Activated CD4-positive, alpha-beta memory T cell treated with anti-CD3 and anti-CD28 coated beads for 36 hours (primary cell): ENCODE data around the gene SLFN13. TPM values are rescaled to one million over a fixed set of nuclear protein-coding genes. Genes with fewer than 3 reads are reported as not detected.
"Not testable (repeated sequence)": the region's sequence is repeated elsewhere in the genome, so short reads cannot be mapped to it uniquely, and the experiment has no call there.

Source experiments
- CTCF ChIA-PET: fragments of 350-600 bp; sonication (Branson Sonifier 250); formaldehyde crosslinking; loops from one replicate; lab custom pipeline; 2021; ENCODE audit warnings: antibody characterized with exemption, inconsistent platforms; lab: Charles Lee
- POLR2A ChIA-PET: fragments of 350-600 bp; sonication (Branson Sonifier 250); formaldehyde crosslinking; loops from one replicate; lab custom pipeline; 2021; ENCODE audit warnings: antibody characterized with exemption; lab: Charles Lee
- DNase-seq: peaks from one replicate; pipeline ENCODE4 v3.0.0-alpha.2; 2020
- H3K27ac Mint-ChIP-seq: one replicate; pipeline ENCODE4 v1.8.0; 2021; ENCODE audit warnings: mixed read lengths
- H3K27me3 Mint-ChIP-seq: one replicate; pipeline ENCODE4 v1.8.0; 2021; ENCODE audit warnings: mixed read lengths
- H3K36me3 Mint-ChIP-seq: one replicate; pipeline ENCODE4 v1.8.0; 2021; ENCODE audit warnings: mixed read lengths
- H3K4me1 Mint-ChIP-seq: one replicate; pipeline ENCODE4 v1.8.0; 2021; ENCODE audit warnings: low read depth, mixed read lengths
- H3K4me3 Mint-ChIP-seq: one replicate; pipeline ENCODE4 v1.8.0; 2021; ENCODE audit warnings: mild to moderate bottlenecking, mixed read lengths
- H3K9me3 Mint-ChIP-seq: one replicate; pipeline ENCODE4 v1.8.0; 2021; ENCODE audit warnings: mixed read lengths
- intact Hi-C: fragments of 100-400 bp; cut with micrococcal nuclease; formaldehyde crosslinking; loops from one replicate; pipeline ENCODE4 v1.15.1; 2023
- total RNA-seq, 2 experiments: library from RNA; stranded (reverse); gene quantifications; one replicate each; pipeline ENCODE4 v1.2.3, GENCODE V29; 2021

The SLFN13 gene
- total RNA-seq, 2 experiments from 2014 or later, result 46.0 to 48.7 TPM

- POLR2A ChIA-PET, result interaction anchor here (0.8 kb wide), 1 partner anchor 8 kb away, joined by 3 read pairs; no protein-coding TSS in a partner anchor
- H3K27me3 Mint-ChIP-seq, result no peaks in the 10 kb centered on the region
- no peak for DNase-seq
- no peak overlapping the region for H3K27ac Mint-ChIP-seq
- intact Hi-C loops, result no loop called here
- H3K4me3 Mint-ChIP-seq, result no peak overlapping the region
- peaks cover 16% of the 10 kb centered on the region for H3K9me3 Mint-ChIP-seq
- H3K36me3 Mint-ChIP-seq, result peaks cover 30% of the 10 kb centered on the region
- H3K4me1 Mint-ChIP-seq, result peaks cover 35% of the 10 kb centered on the region
- CTCF ChIA-PET, result no interaction called here
These were observed 19.9 kb upstream of the SLFN13 start for GRCh38 chr17:35468475-35468874.

- no peak overlapping the region for H3K4me3 Mint-ChIP-seq
- CTCF ChIA-PET, result no interaction called here
- H3K36me3 Mint-ChIP-seq, result peaks cover 23% of the 10 kb centered on the region
These were observed 19.3 kb upstream of the SLFN13 start for GRCh38 chr17:35467824-35468223.

DNA sequence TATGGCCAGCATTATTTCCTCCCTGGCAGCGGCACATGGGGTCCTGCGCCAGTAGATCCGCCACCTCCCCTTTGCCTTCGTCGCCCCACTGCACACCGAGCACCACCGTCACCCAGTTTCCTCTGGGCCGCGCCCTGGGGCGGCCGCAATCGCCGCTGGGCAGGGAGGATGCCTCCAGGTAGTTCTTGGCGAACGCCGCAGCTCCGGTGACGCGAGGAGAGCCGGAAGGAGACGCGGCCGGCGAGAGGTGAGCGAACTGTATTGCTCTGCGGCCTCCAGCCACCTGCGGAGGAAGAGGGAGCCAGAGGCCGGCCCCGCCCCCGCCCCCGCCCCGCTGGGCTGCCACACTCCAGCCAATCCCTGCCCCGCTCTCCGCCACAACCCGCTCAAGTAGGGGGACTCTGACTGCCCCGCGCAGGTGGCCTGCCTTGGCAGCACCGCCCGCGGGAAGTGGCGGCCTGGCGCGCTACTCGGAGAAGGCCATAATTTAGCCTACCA, 11.8 kb upstream of the SLFN13 start:
- ChIA-PET CTCF (interaction anchor here (1.5 kb wide), 1 partner anchor 12 kb away, joined by 5 read pairs; the partner anchor contains the start of gene SLFN13), POLR2A (no interaction called here)
- H3K36me3 Mint-ChIP-seq, result peaks cover 24% of the 10 kb centered on the region
- H3K9me3 Mint-ChIP-seq, result peaks cover 28% of the 10 kb centered on the region
- peak overlapping the region; percentile 4 for H3K27ac Mint-ChIP-seq
- DNase-seq, result peak; percentile 68
- H3K4me3 Mint-ChIP-seq, result peak overlapping the region; percentile 45
- no peaks in the 10 kb centered on the region for H3K27me3 Mint-ChIP-seq
- intact Hi-C loops, result loop anchor here (5.0 kb wide), 1 partner anchor 33 kb away; no protein-coding TSS in a partner anchor
- H3K4me1 Mint-ChIP-seq, result peaks cover 17% of the 10 kb centered on the region

More at GRCh38 chr17:35467824-35468223, 19.3 kb upstream of the SLFN13 start:
- POLR2A ChIA-PET, result interaction anchor here (0.8 kb wide), 1 partner anchor 8 kb away, joined by 3 read pairs; no protein-coding TSS in a partner anchor
- intact Hi-C loops, result no loop called here
- no peaks in the 10 kb centered on the region for H3K27me3 Mint-ChIP-seq
- H3K4me1 Mint-ChIP-seq, result peaks cover 35% of the 10 kb centered on the region
- no peak for DNase-seq
- peaks cover 11% of the 10 kb centered on the region for H3K9me3 Mint-ChIP-seq
- H3K27ac Mint-ChIP-seq, result peak overlapping the region; percentile 12

DNA sequence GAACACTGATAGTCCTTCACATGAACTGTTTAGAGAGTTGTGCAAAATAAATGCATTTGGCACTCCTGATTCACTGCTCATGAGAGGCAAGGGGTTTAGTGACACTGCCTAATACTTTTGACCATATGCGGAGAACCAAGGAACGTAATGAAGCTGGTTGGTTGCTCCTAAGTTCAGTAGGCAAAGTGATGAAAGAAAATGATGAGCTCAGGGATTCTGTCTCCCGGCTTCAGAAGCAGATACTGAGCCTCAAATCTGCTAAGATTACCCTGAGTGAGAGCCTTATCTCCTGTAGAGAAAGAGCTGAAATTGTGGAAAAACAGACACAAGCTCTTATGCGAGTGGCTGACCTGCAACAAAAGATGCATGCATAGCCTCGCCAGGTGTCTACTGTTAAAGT, 5.5 kb upstream of the SLFN13 start:
- H3K36me3 Mint-ChIP-seq, H3K27ac Mint-ChIP-seq, DNase-seq, H3K27me3 Mint-ChIP-seq, H3K4me3 Mint-ChIP-seq, H3K4me1 Mint-ChIP-seq, intact Hi-C loops: not testable (repeated sequence)
- peaks cover 23% of the 10 kb centered on the region for H3K9me3 Mint-ChIP-seq
- ChIA-PET CTCF (interaction anchor here (0.9 kb wide), 1 partner anchor 66 kb away, joined by 3 read pairs; no protein-coding TSS in a partner anchor), POLR2A (interaction anchor here (0.7 kb wide), 1 partner anchor 70 kb away, joined by 3 read pairs; no protein-coding TSS in a partner anchor)

DNA sequence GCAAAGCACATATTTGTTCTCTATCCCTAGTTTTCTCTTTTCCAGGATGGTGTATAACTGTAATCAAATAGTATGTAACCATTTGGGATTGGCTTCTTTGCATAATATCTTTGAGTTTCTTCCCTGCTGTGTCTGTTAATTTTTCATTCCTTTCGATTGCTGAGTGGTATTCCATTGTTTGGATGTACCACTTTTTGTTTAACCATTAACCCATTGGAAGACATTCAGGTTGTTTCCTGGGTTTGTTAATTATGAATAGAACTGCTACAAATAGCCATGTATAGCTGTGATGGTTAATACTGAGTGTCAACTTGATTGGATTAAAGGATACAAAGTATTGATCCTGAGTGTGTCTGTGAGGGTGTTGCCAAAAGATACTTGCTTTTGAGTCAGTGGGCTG, 4.6 kb upstream of the SLFN13 start:
- DNase-seq, result no peak
- Mint-ChIP-seq H3K9me3 (peaks cover 16% of the 10 kb centered on the region), H3K4me3 (no peak overlapping the region), H3K27me3 (no peaks in the 10 kb centered on the region), H3K27ac (no peak overlapping the region), H3K4me1 (peaks cover 3% of the 10 kb centered on the region), H3K36me3 (peaks cover 2% of the 10 kb centered on the region)
- intact Hi-C loops, result no loop called here
- POLR2A ChIA-PET, result interaction anchor here (1.0 kb wide), 1 partner anchor 36 kb away, joined by 4 read pairs; no protein-coding TSS in a partner anchor
- CTCF ChIA-PET, result interaction anchor here (0.5 kb wide), 1 partner anchor 135 kb away, joined by 3 read pairs; no protein-coding TSS in a partner anchor

- Mint-ChIP-seq H3K27me3 (no peaks in the 10 kb centered on the region), H3K4me1 (peaks cover 16% of the 10 kb centered on the region), H3K4me3 (peak overlapping the region; percentile 43), H3K36me3 (peaks cover 5% of the 10 kb centered on the region), H3K9me3 (peaks cover under 1% of the 10 kb centered on the region), H3K27ac (no peak overlapping the region)
- CTCF ChIA-PET, result no interaction called here
- no peak for DNase-seq
- intact Hi-C loops, result loop anchor here (2.0 kb wide), 2 partner anchors 17 to 205 kb away; partner anchors contain the start of gene SLFN12
- POLR2A ChIA-PET, result interaction anchor here (1.2 kb wide), 1 partner anchor 16 kb away, joined by 5 read pairs; no protein-coding TSS in a partner anchor
These were observed 885 bp upstream of the SLFN13 start for GRCh38 chr17:35449371-35449931.

DNA sequence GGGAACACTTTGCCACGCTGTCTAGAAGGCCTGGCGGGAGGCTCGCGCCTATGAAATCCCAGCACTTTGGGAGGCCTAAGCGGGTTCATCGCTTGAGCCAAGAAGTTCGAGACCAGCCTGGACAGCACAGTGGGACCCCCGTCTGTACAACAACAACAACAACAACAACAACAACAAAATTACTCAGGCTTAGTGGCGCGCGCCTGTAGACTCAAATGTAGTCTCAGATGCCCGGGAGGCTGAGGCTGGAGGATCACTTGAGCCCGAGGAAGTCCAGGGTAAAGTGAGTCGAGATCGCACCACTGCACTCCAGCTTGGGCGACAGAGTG, 297 bp upstream of the SLFN13 start:
- intact Hi-C loops, result loop anchor here (1.0 to 2.0 kb wide), 5 partner anchors 16 to 204 kb away; partner anchors contain the start of gene SLFN12
- Mint-ChIP-seq H3K4me3 (no peak overlapping the region), H3K27ac (no peak overlapping the region), H3K27me3 (no peaks in the 10 kb centered on the region), H3K9me3 (no peaks in the 10 kb centered on the region), H3K36me3 (peaks cover 5% of the 10 kb centered on the region), H3K4me1 (peaks cover 16% of the 10 kb centered on the region)
- POLR2A ChIA-PET, result interaction anchor here (0.7 to 1.9 kb wide), 6 partner anchors 15 to 87 kb away, joined by 3 to 12 read pairs (median 5); partner anchors contain the start of gene SLFN11
- CTCF ChIA-PET, result interaction anchor here (1.0 to 2.6 kb wide), 5 partner anchors 11 to 136 kb away, joined by 5 to 14 read pairs (median 8); no protein-coding TSS in a partner anchor
- no peak for DNase-seq

GRCh38 chr17:35447499-35447898, 1.1 kb downstream of the SLFN13 start:
- no peak for DNase-seq
- CTCF ChIA-PET, result interaction anchor here (0.6 to 2.6 kb wide), 5 partner anchors 14 to 135 kb away, joined by 3 to 14 read pairs (median 8); partner anchors contain the start of gene SLFN11
- intact Hi-C loops, result no loop called here
- POLR2A ChIA-PET, result interaction anchor here (1.2 to 1.9 kb wide), 4 partner anchors 40 to 86 kb away, joined by 3 to 12 read pairs (median 6); partner anchors contain the start of gene SLFN11
- Mint-ChIP-seq H3K4me1 (peaks cover 16% of the 10 kb centered on the region), H3K36me3 (peaks cover 5% of the 10 kb centered on the region), H3K27me3 (no peaks in the 10 kb centered on the region), H3K4me3 (peak overlapping the region; percentile 57), H3K27ac (peak overlapping the region; percentile 33), H3K9me3 (no peaks in the 10 kb centered on the region)

DNA sequence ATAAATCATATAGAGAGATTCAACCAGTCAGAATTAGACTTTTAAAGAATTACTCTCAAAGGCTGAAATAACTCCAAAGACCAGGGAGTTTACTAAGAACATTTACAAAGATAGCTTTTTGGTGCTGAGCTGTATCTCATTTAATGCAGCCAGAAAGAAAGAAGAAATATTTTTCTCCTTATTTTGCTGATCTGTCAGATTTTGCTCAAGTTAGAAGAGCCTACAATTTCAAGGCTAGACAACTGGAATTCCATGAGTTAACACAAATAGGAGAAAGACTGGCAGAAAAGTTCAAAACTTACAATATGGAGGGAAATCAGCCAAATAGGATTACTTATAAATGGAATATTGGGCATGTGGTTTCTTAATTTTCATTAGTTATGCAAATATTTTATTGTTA, 10.1 kb downstream of the SLFN13 start:
- peaks cover 8% of the 10 kb centered on the region for H3K4me1 Mint-ChIP-seq
- H3K4me3 Mint-ChIP-seq, result no peak overlapping the region
- peaks cover 8% of the 10 kb centered on the region for H3K36me3 Mint-ChIP-seq
- no peaks in the 10 kb centered on the region for H3K27me3 Mint-ChIP-seq
- POLR2A ChIA-PET, result no interaction called here
- intact Hi-C loops, result no loop called here
- no peak overlapping the region for H3K27ac Mint-ChIP-seq
- CTCF ChIA-PET, result interaction anchor here (0.6 kb wide), 1 partner anchor 34 kb away, joined by 3 read pairs; no protein-coding TSS in a partner anchor
- no peak for DNase-seq
- no peaks in the 10 kb centered on the region for H3K9me3 Mint-ChIP-seq

- Mint-ChIP-seq H3K27ac (peak overlapping the region; percentile 84), H3K36me3 (no peaks in the 10 kb centered on the region), H3K4me1 (peaks cover 35% of the 10 kb centered on the region), H3K4me3 (peak overlapping the region; percentile 87), H3K9me3 (no peaks in the 10 kb centered on the region), H3K27me3 (no peaks in the 10 kb centered on the region)
- ChIA-PET POLR2A (interaction anchor here (0.8 to 1.5 kb wide), 6 partner anchors 15 to 134 kb away, joined by 3 to 5 read pairs (median 4); partner anchors contain the start of genes SLFN11 and SLFN13), CTCF (interaction anchor here (0.7 to 1.8 kb wide), 6 partner anchors 12 to 106 kb away, joined by 3 to 7 read pairs (median 4); no protein-coding TSS in a partner anchor)
- peak; percentile 80 for DNase-seq
- intact Hi-C loops, result loop anchor here (1.0 to 2.0 kb wide), 5 partner anchors 16 to 189 kb away; partner anchors contain the start of genes SLFN11 and SLFN13
These were observed 15.3 kb downstream of the SLFN13 start for GRCh38 chr17:35433075-35433894.
